CD4-positive, alpha-beta T cell treated with Interleukin-4 for 1 hour (primary cell): ENCODE data around the gene RTN4RL1.

Experiments
- DNase-seq, 2 donors: peaks; one replicate each; pipeline ENCODE4 v3.0.0-alpha.2; 2020 to 2022

Gene RTN4RL1

GRCh38 chr17:2025220-2025621, at the start of gene RTN4RL1:
RTN4RL1 (minus strand) TSS chr17:2025334; CDS start chr17:2024865, 469 bp downstream.
- peak; percentile 74 to 84 for DNase-seq

- DNase-seq = no peak
Observed at GRCh38 chr17:2074919-2075318, 49.8 kb upstream of the RTN4RL1 start.

- DNase-seq = peak in 1 of 2 donors; percentile 42
Observed at GRCh38 chr17:2071455-2072281, 46.5 kb upstream of the RTN4RL1 start.

- DNase-seq = no peak
Observed at GRCh38 chr17:2071024-2071385, 45.9 kb upstream of the RTN4RL1 start.

DNA sequence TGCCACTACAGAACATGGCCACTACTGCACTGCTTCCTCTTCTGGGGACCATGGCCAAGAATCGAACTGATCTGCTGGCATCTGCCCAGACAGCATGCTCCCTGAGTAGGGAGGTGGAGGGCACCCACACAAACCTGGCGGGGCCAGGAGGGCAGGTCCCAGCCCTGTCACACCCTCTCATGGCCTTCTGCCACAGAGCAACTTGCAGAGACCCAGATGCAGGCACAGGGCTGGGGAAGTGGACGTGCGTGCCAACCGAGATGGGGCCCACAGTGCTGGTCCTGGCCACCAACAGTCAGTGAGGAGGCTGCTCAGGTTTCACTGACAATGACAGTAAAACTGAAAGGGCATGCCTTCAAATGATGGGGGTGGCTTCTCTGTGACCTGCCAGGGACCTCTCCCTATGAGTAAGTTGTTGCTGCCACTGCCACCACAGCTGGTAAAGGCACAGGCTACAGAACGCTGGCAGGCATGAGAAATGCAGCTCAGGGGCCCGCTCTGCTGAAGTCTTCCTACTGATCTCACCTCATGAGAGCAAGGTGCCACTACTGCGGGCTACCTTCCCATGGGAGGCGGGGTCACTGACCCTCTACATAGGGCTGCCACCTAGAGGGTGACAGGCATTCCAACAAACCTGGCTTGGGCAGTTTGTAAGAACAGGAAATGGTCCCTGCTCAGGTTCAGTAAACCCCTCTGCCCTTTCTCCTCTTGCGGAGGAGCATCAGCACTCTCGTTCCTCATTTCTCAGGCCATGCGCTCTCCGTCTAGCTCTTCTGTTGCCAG, 45.3 kb upstream of the RTN4RL1 start:
- no peak for DNase-seq

- DNase-seq = no peak
Observed at GRCh38 chr17:2068519-2069051, 43.5 kb upstream of the RTN4RL1 start.

DNA sequence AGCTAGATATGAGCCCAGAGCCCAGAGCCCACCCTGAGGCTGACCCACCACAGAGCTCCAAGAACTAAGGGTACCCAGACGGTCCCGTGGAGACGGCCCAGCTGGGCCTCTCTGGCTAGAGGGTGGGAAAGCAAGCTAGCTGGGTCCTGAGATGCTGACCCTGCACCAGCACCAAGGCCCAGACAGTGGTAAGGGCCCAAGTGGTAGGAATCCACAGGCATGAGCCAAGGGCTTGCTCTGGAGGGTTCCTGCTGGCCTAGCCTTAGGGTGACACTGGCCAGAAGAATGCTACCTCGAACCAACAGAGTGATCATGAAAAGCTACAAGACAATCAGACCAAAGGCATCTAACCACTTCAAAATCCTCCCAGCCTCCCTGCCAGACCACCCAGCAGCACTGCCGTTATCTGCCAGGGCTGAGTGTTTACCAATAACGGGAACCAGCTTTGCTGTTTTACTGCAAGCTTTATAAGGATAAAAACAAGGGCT, 42.9 kb upstream of the RTN4RL1 start:
- no peak for DNase-seq

- no peak for DNase-seq
Observed at GRCh38 chr17:2067608-2068024, 42.5 kb upstream of the RTN4RL1 start.

DNA sequence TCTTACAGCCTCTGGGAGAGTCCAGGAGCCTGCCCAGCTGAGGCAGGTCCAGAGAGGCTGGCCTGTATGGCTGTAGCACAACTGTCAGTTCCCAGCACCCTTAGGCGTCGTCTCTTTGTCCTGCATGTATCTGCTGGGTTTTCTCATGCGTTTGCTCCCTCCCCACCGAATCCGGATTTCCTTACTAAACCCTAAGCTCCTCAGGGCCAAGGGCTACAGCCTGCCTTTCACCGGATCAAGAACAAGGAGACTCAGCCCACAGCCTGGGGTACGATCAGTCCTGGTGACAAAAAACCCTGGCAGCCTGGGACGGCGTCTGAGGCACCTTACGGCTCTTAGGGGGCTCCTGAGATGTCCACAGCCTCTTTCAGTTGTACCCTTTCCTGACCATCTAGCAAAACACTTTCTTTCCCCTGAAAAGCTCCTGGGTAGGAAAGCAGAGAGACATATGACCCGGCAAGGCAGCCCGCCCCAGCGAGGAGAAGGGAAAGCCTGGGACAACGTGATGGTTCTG, 42.0 kb upstream of the RTN4RL1 start:
- no peak for DNase-seq

- DNase-seq = no peak
Observed at GRCh38 chr17:2065949-2066400, 40.8 kb upstream of the RTN4RL1 start.

GRCh38 chr17:2064980-2065785, 40.0 kb upstream of the RTN4RL1 start:
- peak; percentile 41 to 48 for DNase-seq

DNA sequence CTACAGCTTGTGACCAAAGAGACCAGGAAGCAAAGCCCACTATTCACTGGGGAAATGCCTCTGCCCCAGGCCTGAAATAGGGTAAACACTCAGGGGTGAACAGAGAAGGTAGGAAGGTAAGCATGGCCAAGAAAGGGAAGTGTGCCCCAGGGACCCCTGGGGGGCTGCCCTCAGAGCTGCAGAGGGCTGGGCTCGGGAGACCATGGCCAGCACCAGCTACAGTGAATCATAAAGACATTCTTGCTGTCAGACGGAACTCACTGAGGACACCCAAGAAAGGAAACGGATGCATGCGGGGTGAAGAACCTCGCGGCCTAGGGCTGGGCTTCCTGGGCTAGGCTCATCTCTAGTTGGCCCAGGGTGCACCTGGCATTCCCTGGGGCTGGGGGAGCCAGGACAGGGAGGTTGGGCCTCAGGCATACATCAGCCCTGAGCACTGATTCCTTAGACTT, 39.4 kb upstream of the RTN4RL1 start:
- no peak for DNase-seq

GRCh38 chr17:2064147-2064489, 39.0 kb upstream of the RTN4RL1 start:
- DNase-seq = no peak

GRCh38 chr17:2063261-2064146, 38.4 kb upstream of the RTN4RL1 start:
- no peak for DNase-seq

DNA sequence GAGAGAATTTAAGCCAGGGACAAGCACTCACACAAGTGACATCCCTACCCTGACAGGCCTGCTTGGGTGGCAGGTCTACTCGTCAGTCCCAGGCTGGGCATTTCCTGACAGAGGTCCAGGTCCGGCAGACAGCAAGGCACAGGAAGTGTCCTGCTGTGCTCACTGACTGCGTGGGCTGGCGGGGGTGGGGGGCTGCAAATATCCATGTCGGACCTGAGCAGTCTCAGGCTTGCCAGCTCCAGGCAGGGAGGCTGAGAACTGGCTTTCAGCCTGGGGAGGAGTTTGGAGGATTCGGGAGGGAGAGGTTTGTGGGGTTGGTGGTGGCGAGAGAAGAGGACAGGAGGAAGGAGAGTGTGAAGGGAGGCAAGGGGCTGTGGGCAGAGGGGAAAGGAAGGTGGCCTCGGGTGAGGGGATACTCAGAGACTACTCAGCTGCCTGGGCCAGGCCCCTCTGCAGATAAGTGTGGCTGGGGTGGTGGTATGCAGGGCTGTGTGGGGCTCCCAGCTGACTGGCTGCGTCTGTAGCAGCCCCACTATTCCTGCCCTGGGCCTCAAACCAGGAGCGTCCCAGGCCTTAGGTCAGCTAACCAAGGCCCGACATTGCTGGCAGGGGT, 37.5 kb upstream of the RTN4RL1 start:
- no peak for DNase-seq

DNA sequence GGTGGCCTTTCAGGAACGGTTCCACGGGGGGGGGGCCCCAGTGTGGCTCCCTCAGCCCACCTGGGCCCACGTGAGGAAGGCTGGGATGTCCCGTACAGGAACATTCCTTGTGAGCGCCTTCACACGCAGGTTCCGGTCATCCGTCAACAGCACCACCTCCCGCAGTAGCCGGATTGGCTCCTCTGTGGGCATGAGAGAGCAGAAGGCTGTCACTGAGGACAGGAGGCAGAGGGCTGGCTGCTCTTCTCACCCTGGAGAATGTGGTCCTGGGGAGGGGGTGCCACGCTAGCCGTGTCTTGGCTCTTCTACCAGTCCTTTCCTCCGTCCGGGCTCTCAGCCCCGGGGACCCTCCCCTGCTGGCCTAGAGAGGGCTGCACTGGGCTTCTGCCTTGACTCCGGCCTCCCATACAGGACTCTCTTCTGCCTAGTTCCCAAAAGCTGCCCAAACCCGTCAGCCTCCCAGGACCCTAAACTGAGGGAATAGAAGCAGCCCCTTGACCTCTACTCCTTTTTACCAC, 36.4 kb upstream of the RTN4RL1 start:
- DNase-seq = no peak

DNA sequence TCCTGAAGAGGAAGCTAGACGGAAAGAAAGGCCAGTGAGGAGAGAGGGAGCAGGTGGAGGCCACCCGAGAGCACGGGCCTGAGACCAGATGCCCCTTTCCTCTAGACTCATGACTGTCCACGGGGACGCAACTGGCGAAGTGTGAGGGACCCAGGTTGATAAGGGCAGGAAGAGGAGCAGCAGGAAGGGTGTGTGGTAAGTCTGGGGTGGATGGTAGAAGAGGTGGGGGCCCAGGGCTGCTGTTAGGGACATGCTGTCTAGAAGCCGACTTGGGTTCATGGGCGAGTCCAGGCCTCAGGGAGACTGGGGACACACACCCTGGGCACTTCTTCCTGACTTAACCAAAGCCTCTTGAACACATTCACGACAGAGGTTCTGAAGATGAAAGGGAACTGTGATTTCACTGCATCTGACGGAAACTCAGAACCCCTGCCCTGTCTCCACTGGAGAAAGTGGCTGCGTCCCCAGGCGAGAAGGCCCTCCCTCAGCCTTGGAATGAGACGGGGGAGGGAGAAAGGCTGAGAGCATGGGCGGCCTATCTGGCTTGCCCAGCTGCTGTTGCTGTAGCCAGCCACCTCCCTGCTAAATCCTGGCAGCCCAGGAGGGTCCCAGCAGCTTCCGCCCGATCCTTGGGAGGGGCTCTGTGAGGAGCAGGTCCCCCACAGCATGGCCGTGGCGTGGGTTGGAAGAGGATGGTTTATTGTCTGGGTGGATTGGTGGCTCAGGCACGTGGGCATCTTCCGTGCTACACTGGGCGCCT, 35.7 kb upstream of the RTN4RL1 start:
- DNase-seq = no peak

DNA sequence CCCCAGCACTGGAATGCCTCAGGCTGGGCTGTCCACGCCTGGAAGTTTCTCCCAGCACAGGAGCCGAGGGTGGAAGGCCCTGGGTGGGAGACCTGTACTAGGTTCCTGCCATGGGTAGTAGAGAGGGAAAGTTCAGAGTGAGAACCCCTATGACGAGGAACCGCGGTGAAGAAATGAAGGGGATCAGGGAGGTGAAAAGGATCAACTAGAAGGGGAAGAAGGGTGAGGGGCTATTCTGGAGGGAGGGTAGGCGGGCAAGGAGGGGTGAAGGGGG, 35.2 kb upstream of the RTN4RL1 start:
- DNase-seq = no peak

DNA sequence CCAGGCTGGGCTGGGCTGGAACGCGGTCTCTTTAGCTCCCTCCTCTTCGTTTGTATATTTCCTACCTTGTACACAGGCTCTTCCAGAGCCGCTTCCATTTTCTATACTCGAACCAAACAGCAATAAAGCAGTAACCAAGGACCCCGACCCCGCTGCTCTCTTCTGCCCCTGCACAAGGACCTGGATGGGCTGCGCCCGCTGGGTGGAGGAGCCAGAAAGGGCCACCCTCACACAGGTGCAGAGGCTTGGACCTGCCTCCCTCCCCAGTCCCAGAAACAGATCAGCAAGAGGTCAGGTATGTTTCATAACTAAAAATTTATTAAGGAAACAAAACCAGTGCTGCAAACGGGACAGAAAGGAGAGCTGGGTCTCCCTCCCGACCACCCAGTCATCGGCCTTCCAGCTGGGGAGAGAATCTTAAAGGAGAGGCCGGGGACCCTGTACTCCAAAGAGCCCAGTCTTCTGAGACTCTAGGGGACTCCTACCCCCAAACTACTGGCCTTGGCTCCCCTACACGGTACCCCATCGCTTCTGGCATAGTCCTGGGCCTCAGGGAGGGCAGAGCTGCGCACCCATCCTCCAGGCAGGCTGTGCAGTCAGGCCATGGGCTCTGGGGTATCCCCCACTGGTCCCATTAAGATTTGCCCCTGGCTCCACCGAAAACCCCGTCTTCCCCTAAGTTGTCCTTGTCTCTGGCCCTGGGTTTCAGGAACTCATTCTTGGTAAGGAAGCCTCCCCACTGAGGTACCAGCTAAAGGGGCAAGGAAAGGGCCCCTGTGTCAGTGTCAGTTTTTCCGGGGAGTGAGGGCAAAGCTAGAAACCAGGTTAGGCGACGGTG, 34.6 kb upstream of the RTN4RL1 start:
- DNase-seq = no peak
